ENCODE data around the gene CAST. TPM values are rescaled to one million over a fixed set of nuclear protein-coding genes. Genes with fewer than 3 reads are reported as not detected.

The CAST gene
- total and polyA plus RNA-seq, 9 donors = 97.6 to 135 (median 116) TPM

- no CpG with 5 or more reads among the region's 2 CpGs for WGBS (ENCODE audit: insufficient coverage)
- no peak for DNase-seq
- H3K4me1 ChIP-seq (ENCODE audit: control insufficient read depth, insufficient read depth, low read length) = peaks cover 2% of the 10 kb centered on the region
Observed at GRCh38 chr5:96720408-96720807, 58.2 kb downstream of the CAST start.

GRCh38 chr5:96721351-96721977, 59.3 kb downstream of the CAST start:
- DNase-seq = peak; percentile 32
- H3K4me1 ChIP-seq (ENCODE audit: control insufficient read depth, insufficient read depth, low read length) = peaks cover 2% of the 10 kb centered on the region

More at GRCh38 chr5:96720408-96720807, 58.2 kb downstream of the CAST start:
- Histone ChIP-seq H3K9me3 (replicated peaks; ENCODE audit: control insufficient read depth, low read depth, low read length) (no peaks in the 10 kb centered on the region), H3K4me3 (ENCODE audit: low read length) (no peak overlapping the region), H3K36me3 (ENCODE audit: control insufficient read depth, insufficient read depth, low read length) (peaks cover 3% of the 10 kb centered on the region), H3K27me3 (ENCODE audit: control insufficient read depth, insufficient read depth, low read length) (no peaks in the 10 kb centered on the region), H3K27ac (ENCODE audit: low read length) (no peak overlapping the region)

GRCh38 chr5:96725257-96725656, 63.1 kb downstream of the CAST start:
- H3K27ac ChIP-seq (ENCODE audit: low read length) = no peak overlapping the region
- WGBS (ENCODE audit: insufficient coverage) = no CpG with 5 or more reads among the region's 1 CpG
- no peaks in the 10 kb centered on the region for H3K9me3 ChIP-seq (replicated peaks; ENCODE audit: control insufficient read depth, low read depth, low read length)
- no peak overlapping the region for H3K4me3 ChIP-seq (ENCODE audit: low read length)
- DNase-seq = no peak
- H3K4me1 ChIP-seq (ENCODE audit: control insufficient read depth, insufficient read depth, low read length) = peaks cover 2% of the 10 kb centered on the region
- H3K36me3 ChIP-seq (ENCODE audit: control insufficient read depth, insufficient read depth, low read length) = peaks cover 14% of the 10 kb centered on the region
- H3K27me3 ChIP-seq (ENCODE audit: control insufficient read depth, insufficient read depth, low read length) = no peaks in the 10 kb centered on the region

More at GRCh38 chr5:96721351-96721977, 59.3 kb downstream of the CAST start:
- H3K27ac ChIP-seq (ENCODE audit: low read length) = no peak overlapping the region
- H3K27me3 ChIP-seq (ENCODE audit: control insufficient read depth, insufficient read depth, low read length) = no peaks in the 10 kb centered on the region
- H3K36me3 ChIP-seq (ENCODE audit: control insufficient read depth, insufficient read depth, low read length) = peaks cover 3% of the 10 kb centered on the region
- no peak overlapping the region for H3K4me3 ChIP-seq (ENCODE audit: low read length)
- H3K9me3 ChIP-seq (replicated peaks; ENCODE audit: control insufficient read depth, low read depth, low read length) = no peaks in the 10 kb centered on the region

- H3K4me3 ChIP-seq (ENCODE audit: low read length) = no peak overlapping the region
- 87% methylated on average over 2 of the region's 4 CpGs for WGBS (ENCODE audit: insufficient coverage)
- DNase-seq = no peak
- no peak overlapping the region for H3K27ac ChIP-seq (ENCODE audit: low read length)
- peaks cover 18% of the 10 kb centered on the region for H3K36me3 ChIP-seq (ENCODE audit: control insufficient read depth, insufficient read depth, low read length)
- no peaks in the 10 kb centered on the region for H3K27me3 ChIP-seq (ENCODE audit: control insufficient read depth, insufficient read depth, low read length)
- H3K4me1 ChIP-seq (ENCODE audit: control insufficient read depth, insufficient read depth, low read length) = no peaks in the 10 kb centered on the region
- no peaks in the 10 kb centered on the region for H3K9me3 ChIP-seq (replicated peaks; ENCODE audit: control insufficient read depth, low read depth, low read length)
Observed at GRCh38 chr5:96726802-96727201, 64.6 kb downstream of the CAST start.

GRCh38 chr5:96729156-96729555, 67.0 kb downstream of the CAST start:
- Histone ChIP-seq H3K4me1 (ENCODE audit: control insufficient read depth, insufficient read depth, low read length) (no peaks in the 10 kb centered on the region), H3K27ac (ENCODE audit: low read length) (no peak overlapping the region), H3K27me3 (ENCODE audit: control insufficient read depth, insufficient read depth, low read length) (no peaks in the 10 kb centered on the region), H3K9me3 (replicated peaks; ENCODE audit: control insufficient read depth, low read depth, low read length) (no peaks in the 10 kb centered on the region), H3K4me3 (ENCODE audit: low read length) (no peak overlapping the region), H3K36me3 (ENCODE audit: control insufficient read depth, insufficient read depth, low read length) (peaks cover 18% of the 10 kb centered on the region)
- no peak for DNase-seq

GRCh38 chr5:96730586-96730985, 68.4 kb downstream of the CAST start:
- Histone ChIP-seq H3K27me3 (ENCODE audit: control insufficient read depth, insufficient read depth, low read length) (no peaks in the 10 kb centered on the region), H3K9me3 (replicated peaks; ENCODE audit: control insufficient read depth, low read depth, low read length) (no peaks in the 10 kb centered on the region), H3K4me3 (ENCODE audit: low read length) (no peak overlapping the region), H3K36me3 (ENCODE audit: control insufficient read depth, insufficient read depth, low read length) (peaks cover 19% of the 10 kb centered on the region), H3K4me1 (ENCODE audit: control insufficient read depth, insufficient read depth, low read length) (no peaks in the 10 kb centered on the region), H3K27ac (ENCODE audit: low read length) (no peak overlapping the region)
- DNase-seq = no peak
- WGBS (ENCODE audit: insufficient coverage) = no CpG with 5 or more reads among the region's 6 CpGs

GRCh38 chr5:96733771-96734500, 71.8 kb downstream of the CAST start:
- DNase-seq = no peak
- Histone ChIP-seq H3K36me3 (ENCODE audit: control insufficient read depth, insufficient read depth, low read length) (peaks cover 24% of the 10 kb centered on the region), H3K4me1 (ENCODE audit: control insufficient read depth, insufficient read depth, low read length) (no peaks in the 10 kb centered on the region), H3K27ac (ENCODE audit: low read length) (no peak overlapping the region), H3K9me3 (replicated peaks; ENCODE audit: control insufficient read depth, low read depth, low read length) (no peaks in the 10 kb centered on the region), H3K4me3 (ENCODE audit: low read length) (no peak overlapping the region), H3K27me3 (ENCODE audit: control insufficient read depth, insufficient read depth, low read length) (no peaks in the 10 kb centered on the region)
- WGBS (ENCODE audit: insufficient coverage) = 55% methylated on average over 3 of the region's 7 CpGs

GRCh38 chr5:96734871-96735325, 72.7 kb downstream of the CAST start:
- Histone ChIP-seq H3K4me3 (ENCODE audit: low read length) (no peak overlapping the region), H3K9me3 (replicated peaks; ENCODE audit: control insufficient read depth, low read depth, low read length) (no peaks in the 10 kb centered on the region), H3K4me1 (ENCODE audit: control insufficient read depth, insufficient read depth, low read length) (no peaks in the 10 kb centered on the region), H3K27me3 (ENCODE audit: control insufficient read depth, insufficient read depth, low read length) (no peaks in the 10 kb centered on the region), H3K27ac (ENCODE audit: low read length) (no peak overlapping the region), H3K36me3 (ENCODE audit: control insufficient read depth, insufficient read depth, low read length) (peaks cover 20% of the 10 kb centered on the region)
- WGBS (ENCODE audit: insufficient coverage) = 33% methylated on average over 1 of the region's 1 CpG
- no peak for DNase-seq

GRCh38 chr5:96736937-96737336, 74.8 kb downstream of the CAST start:
- no peaks in the 10 kb centered on the region for H3K27me3 ChIP-seq (ENCODE audit: control insufficient read depth, insufficient read depth, low read length)
- no CpG with 5 or more reads among the region's 3 CpGs for WGBS (ENCODE audit: insufficient coverage)
- no peak overlapping the region for H3K4me3 ChIP-seq (ENCODE audit: low read length)
- H3K36me3 ChIP-seq (ENCODE audit: control insufficient read depth, insufficient read depth, low read length) = peaks cover 27% of the 10 kb centered on the region
- no peaks in the 10 kb centered on the region for H3K9me3 ChIP-seq (replicated peaks; ENCODE audit: control insufficient read depth, low read depth, low read length)
- H3K4me1 ChIP-seq (ENCODE audit: control insufficient read depth, insufficient read depth, low read length) = no peaks in the 10 kb centered on the region
- no peak overlapping the region for H3K27ac ChIP-seq (ENCODE audit: low read length)
- DNase-seq = no peak

- Histone ChIP-seq H3K36me3 (ENCODE audit: control insufficient read depth, insufficient read depth, low read length) (peaks cover 47% of the 10 kb centered on the region), H3K4me3 (ENCODE audit: low read length) (no peak overlapping the region), H3K4me1 (ENCODE audit: control insufficient read depth, insufficient read depth, low read length) (no peaks in the 10 kb centered on the region), H3K9me3 (replicated peaks; ENCODE audit: control insufficient read depth, low read depth, low read length) (no peaks in the 10 kb centered on the region), H3K27me3 (ENCODE audit: control insufficient read depth, insufficient read depth, low read length) (no peaks in the 10 kb centered on the region), H3K27ac (ENCODE audit: low read length) (no peak overlapping the region)
- DNase-seq = no peak
- WGBS (ENCODE audit: insufficient coverage) = no CpG with 5 or more reads among the region's 3 CpGs
Observed at GRCh38 chr5:96741106-96741505, 78.9 kb downstream of the CAST start.

Measured in muscle of leg (tissue), 11 donors.